NCI-H82 treated with DMSO at 0.1 percent for 48 hours (cell line): ENCODE measurements around the gene CCR2.

ENCODE experiments used
- DNase-seq: peaks from one replicate; lab custom pipeline; 2025; ENCODE audit not compliant: unreplicated experiment; lab: John Stamatoyannopoulos, UW

The CCR2 gene

GRCh38 chr3:46354478-46354877 lies 567 bp downstream of the CCR2 start:
- DNase-seq: no peak

GRCh38 chr3:46354984-46355383 lies 1.1 kb downstream of the CCR2 start:
- no peak for DNase-seq

- DNase-seq: no peak
These were observed 2.4 kb downstream of the CCR2 start for GRCh38 chr3:46356276-46356675.

- no peak for DNase-seq
These were observed 3.0 kb downstream of the CCR2 start for GRCh38 chr3:46356909-46357308.

GRCh38 chr3:46358466-46358865 lies 4.6 kb downstream of the CCR2 start:
- DNase-seq: no peak

GRCh38 chr3:46359733-46360493 lies 6.0 kb downstream of the CCR2 start:
- no peak for DNase-seq

- DNase-seq: no peak
These were observed 7.0 kb downstream of the CCR2 start for GRCh38 chr3:46360907-46361306.

GRCh38 chr3:46361408-46362283 lies 7.7 kb downstream of the CCR2 start:
- DNase-seq: no peak

- DNase-seq: no peak
These were observed 11.1 kb downstream of the CCR2 start for GRCh38 chr3:46365041-46365440.

- no peak for DNase-seq
These were observed 12.0 kb downstream of the CCR2 start for GRCh38 chr3:46365737-46366524.

GRCh38 chr3:46367811-46368210 lies 13.9 kb downstream of the CCR2 start:
- DNase-seq: no peak

- DNase-seq: no peak
These were observed 14.7 kb downstream of the CCR2 start for GRCh38 chr3:46368569-46368968.

- DNase-seq: no peak
These were observed 15.2 kb downstream of the CCR2 start for GRCh38 chr3:46369151-46369550.

- DNase-seq: no peak
These were observed 15.8 kb downstream of the CCR2 start for GRCh38 chr3:46369675-46370132.

GRCh38 chr3:46370839-46371518 lies 17.1 kb downstream of the CCR2 start, which contains the start of gene CCR5:
Gene CCR5, plus strand, starts transcription at chr3:46370946. Its CDS starts 1,957 bp downstream, at chr3:46372903.
- DNase-seq: no peak

- DNase-seq: no peak
These were observed 17.8 kb downstream of the CCR2 start for GRCh38 chr3:46371519-46372340.

GRCh38 chr3:46372492-46373359 lies 18.8 kb downstream of the CCR2 start:
- no peak for DNase-seq

- DNase-seq: no peak
These were observed 20.8 kb downstream of the CCR2 start for GRCh38 chr3:46374755-46375154.

GRCh38 chr3:46375218-46375617 lies 21.3 kb downstream of the CCR2 start:
- no peak for DNase-seq
